Measurements from ENCODE around the gene IPO13. TPM values are rescaled to one million over a fixed set of nuclear protein-coding genes. Genes with fewer than 3 reads are reported as not detected.
A peak's percentile ranks its signal among the peaks of the same experiment; 100 is the strongest.

IPO13 gene, protein sequence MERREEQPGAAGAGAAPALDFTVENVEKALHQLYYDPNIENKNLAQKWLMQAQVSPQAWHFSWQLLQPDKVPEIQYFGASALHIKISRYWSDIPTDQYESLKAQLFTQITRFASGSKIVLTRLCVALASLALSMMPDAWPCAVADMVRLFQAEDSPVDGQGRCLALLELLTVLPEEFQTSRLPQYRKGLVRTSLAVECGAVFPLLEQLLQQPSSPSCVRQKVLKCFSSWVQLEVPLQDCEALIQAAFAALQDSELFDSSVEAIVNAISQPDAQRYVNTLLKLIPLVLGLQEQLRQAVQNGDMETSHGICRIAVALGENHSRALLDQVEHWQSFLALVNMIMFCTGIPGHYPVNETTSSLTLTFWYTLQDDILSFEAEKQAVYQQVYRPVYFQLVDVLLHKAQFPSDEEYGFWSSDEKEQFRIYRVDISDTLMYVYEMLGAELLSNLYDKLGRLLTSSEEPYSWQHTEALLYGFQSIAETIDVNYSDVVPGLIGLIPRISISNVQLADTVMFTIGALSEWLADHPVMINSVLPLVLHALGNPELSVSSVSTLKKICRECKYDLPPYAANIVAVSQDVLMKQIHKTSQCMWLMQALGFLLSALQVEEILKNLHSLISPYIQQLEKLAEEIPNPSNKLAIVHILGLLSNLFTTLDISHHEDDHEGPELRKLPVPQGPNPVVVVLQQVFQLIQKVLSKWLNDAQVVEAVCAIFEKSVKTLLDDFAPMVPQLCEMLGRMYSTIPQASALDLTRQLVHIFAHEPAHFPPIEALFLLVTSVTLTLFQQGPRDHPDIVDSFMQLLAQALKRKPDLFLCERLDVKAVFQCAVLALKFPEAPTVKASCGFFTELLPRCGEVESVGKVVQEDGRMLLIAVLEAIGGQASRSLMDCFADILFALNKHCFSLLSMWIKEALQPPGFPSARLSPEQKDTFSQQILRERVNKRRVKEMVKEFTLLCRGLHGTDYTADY
- total RNA-seq (10 to 100 TPM; 67.3 to 77.0 TPM), polyA plus RNA-seq (ENCODE audit: insufficient read depth, low read depth, low replicate concordance) (138 TPM)
- long read RNA-seq, donor 1, transcript IPO13-202 (20 exons, 3,894 nt) = major isoform, 7 of 11 reads
- long read RNA-seq, donor 1, partial matches to known transcripts = 0 of 11 reads
- long read RNA-seq, donor 1, other reads (novel, unspliced or antisense) = 0 of 11 reads
- long read RNA-seq, donor 2, partial matches to known transcripts = 11 of 14 reads
- long read RNA-seq, donor 2, other reads (novel, unspliced or antisense) = 0 of 14 reads

DNA sequence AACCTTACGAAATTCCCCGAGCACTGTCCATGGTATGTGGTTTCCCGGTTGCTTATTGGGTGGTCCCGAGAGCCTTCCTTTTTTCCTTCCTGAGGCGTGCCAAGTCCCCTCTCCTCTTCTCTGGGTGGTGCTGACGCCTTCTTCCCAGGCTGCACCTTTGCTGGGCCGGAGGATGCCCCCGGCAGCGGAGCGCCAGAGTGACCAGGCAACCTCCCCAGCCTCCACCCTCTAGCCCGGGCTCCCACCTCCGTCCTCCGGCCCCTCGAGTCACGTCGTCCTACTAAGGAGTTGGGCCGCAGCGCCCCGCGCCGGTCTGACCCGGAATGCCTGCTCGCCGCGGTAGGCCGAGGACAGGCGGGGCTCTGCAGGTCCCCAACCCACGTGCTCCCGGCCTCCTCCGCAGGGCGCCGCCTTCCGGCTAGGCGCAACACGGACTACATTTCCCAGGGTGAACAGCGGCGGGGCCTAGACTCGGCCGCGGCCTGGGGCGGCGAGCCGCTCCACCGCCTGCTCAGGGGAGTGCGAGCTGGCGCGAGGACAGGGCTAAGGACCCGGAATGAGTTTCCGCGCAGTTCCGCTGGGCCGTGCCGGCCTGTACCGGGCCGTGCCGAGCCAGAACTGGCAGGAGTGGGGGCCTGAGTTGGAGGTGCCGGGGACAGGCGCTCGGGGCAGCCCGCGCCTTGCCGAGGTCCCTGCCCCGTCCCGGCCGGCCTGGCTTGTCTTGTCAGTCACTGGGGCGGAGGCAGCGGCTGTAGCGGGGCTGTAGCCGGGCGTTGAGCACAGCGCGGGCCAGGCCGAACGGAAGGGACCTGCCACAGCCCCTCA, at the start of gene IPO13:
Gene IPO13 (plus strand): TSS at position 715 of the 825 bp plus-strand sequence. CDS start 651 bp downstream, outside the sequence.
- DNase-seq = peak; percentile 97

DNA sequence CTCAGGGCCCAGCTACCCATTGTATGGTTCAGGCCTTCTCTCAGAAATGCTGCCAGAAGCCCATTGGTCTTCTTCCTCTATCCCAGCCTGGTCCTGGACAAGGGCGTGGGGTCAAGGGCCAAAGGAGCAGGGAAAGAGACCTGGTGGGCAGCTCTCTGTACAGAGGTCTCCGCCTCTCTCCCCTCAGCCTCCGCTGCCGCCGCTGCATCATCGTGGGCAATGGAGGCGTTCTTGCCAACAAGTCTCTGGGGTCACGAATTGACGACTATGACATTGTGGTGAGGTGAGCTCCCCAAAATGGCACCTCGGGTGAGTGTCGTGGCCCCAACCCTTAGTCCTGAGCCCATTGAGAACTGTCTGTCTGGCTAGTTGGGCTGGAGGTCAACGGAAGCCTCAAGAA, 47.8 kb upstream of the IPO13 start:
- no peak for DNase-seq
- Histone ChIP-seq H3K27me3 (no peaks in the 10 kb centered on the region), H3K36me3 (ENCODE audit: low read depth, missing control alignments) (no peaks in the 10 kb centered on the region), H3K27ac (no peak overlapping the region), H3K9me3 (no peaks in the 10 kb centered on the region), H3K4me3 (no peak overlapping the region), H3K4me1 (peaks cover 10% of the 10 kb centered on the region)
- intact Hi-C loops (cut with DNase I; ENCODE audit: low total_unique reads) = no loop called here
- WGBS, 2 donors = 97% methylated on average over 7 to 12 of the region's 12 CpGs
- TF ChIP-seq POLR2A (IDR thresholded peaks at IDR 0.05) = no peak
- TF ChIP-seq, protein P1, sequence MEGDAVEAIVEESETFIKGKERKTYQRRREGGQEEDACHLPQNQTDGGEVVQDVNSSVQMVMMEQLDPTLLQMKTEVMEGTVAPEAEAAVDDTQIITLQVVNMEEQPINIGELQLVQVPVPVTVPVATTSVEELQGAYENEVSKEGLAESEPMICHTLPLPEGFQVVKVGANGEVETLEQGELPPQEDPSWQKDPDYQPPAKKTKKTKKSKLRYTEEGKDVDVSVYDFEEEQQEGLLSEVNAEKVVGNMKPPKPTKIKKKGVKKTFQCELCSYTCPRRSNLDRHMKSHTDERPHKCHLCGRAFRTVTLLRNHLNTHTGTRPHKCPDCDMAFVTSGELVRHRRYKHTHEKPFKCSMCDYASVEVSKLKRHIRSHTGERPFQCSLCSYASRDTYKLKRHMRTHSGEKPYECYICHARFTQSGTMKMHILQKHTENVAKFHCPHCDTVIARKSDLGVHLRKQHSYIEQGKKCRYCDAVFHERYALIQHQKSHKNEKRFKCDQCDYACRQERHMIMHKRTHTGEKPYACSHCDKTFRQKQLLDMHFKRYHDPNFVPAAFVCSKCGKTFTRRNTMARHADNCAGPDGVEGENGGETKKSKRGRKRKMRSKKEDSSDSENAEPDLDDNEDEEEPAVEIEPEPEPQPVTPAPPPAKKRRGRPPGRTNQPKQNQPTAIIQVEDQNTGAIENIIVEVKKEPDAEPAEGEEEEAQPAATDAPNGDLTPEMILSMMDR (IDR thresholded peaks at IDR 0.05) = no peak

More for the DNA sequence above, at the start of gene IPO13:
- Histone ChIP-seq H3K4me1 (peaks cover 21% of the 10 kb centered on the region), H3K27me3 (no peaks in the 10 kb centered on the region), H3K9me3 (no peaks in the 10 kb centered on the region), H3K4me3 (peak within 1 kb of the TSS; percentile 68 to 86), H3K36me3 (ENCODE audit: low read depth, missing control alignments) (no peaks in the 10 kb centered on the region), H3K27ac (peak within 1 kb of the TSS; percentile 93)
- intact Hi-C loops (cut with DNase I; ENCODE audit: low total_unique reads) = no loop called here
- TF ChIP-seq, protein P1 (IDR thresholded peaks at IDR 0.05) = peak; percentile 65 to 82 (median 78)
- peak; percentile 19 for TF ChIP-seq POLR2A (IDR thresholded peaks at IDR 0.05)
- 0% methylated on average over 13 to 59 of the region's 74 CpGs for WGBS, 2 donors

DNA sequence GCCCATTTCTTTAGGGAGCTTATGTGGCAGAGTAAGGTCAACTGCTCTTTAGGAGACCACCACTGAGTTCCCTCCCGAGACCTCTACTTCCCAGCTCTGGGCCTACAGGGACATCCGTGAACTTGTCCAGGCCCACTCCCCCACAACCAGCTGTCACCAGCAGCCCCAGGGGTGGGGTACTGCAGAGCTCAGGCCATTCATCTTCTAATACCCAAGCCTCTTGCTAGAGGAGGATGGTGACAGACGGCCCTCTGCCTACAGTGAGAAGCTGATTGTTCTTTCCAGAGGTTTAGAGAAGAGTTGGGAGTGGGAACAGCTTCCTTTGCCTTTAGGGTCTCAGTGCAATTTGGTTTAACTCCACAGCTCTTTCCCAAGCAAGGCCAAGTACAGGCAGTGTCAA, 46.4 kb upstream of the IPO13 start:
- Histone ChIP-seq H3K27ac (no peak overlapping the region), H3K9me3 (no peaks in the 10 kb centered on the region), H3K4me3 (no peak overlapping the region), H3K27me3 (no peaks in the 10 kb centered on the region), H3K4me1 (peaks cover 5% of the 10 kb centered on the region), H3K36me3 (ENCODE audit: low read depth, missing control alignments) (no peaks in the 10 kb centered on the region)
- intact Hi-C loops (cut with DNase I; ENCODE audit: low total_unique reads) = no loop called here
- 87 to 89% methylated on average over 3 of the region's 3 CpGs for WGBS, 2 donors
- no peak for TF ChIP-seq POLR2A (IDR thresholded peaks at IDR 0.05)
- TF ChIP-seq, protein P1 (IDR thresholded peaks at IDR 0.05) = no peak
- no peak for DNase-seq
